Activated naive CD4-positive, alpha-beta T cell treated with anti-CD3 and anti-CD28 coated beads, Interleukin-2, amount 50 U/mL, for 16 hours (primary cell): Measurements from ENCODE around the gene TLR9.
"Not testable (repeated sequence)": the region's sequence is repeated elsewhere in the genome, so short reads cannot be mapped to it uniquely, and the experiment has no call there.

ENCODE experiments used
- DNase-seq: peaks from one replicate; pipeline ENCODE4 v3.0.0-alpha.2; 2020

Gene TLR9

DNA sequence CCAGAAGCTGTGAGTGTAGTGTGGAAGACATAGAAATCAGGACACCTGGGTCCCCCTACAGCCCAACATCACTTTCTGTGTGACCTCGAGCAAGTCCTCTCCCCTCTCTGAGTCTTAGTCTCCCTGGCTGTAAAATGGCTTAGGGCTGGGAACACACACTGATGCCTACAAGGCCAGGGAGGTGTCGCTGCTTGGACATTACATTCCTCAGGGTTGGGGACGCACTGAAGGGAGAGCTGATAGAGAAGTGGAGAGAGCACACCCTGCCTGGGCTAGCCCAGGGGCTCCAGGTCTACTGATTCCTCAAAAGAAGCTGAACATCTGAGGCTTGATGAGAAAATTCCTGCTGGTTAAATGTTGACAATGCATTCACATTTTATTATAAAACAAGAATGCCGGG is 33.8 kb downstream of the TLR9 start:
- no peak for DNase-seq

DNA sequence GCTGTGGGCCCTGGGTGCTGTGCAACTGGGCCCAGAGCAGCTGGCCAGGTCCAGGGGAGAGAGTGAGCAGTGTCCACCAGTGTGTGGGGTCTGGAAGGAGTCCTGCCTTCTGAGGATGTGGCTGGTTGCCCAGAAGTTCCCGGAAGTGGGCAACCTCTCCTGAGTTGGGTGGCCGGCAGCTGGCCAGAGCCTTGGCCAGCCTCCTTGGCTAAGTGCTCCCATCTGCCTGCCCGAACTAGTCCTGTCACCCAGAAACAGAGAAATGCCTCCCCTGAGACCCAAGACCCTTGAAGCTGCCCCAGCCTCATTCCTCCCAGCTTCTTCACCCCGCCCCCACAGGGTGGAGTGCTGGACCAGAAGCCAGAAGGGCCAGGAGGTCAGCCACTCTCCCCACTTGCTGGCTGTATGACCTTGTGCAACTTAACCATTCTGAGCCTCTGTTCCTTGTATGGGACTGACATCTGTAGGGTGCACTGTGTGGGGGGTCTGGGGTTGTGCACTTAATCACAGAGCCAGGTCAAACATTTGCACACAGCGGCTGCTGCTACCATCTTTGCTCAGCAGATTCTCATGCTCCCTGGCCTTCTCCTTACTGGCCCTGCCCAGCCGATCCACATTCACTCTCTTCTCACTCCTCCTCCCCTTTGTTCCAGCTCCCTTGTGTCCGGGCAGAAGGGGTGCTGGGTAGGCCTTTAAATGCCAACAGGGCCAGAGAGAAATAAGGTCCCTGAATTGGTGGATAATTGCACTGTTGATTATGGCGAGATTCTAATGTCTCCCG is 35.0 kb downstream of the TLR9 start:
- no peak for DNase-seq

DNA sequence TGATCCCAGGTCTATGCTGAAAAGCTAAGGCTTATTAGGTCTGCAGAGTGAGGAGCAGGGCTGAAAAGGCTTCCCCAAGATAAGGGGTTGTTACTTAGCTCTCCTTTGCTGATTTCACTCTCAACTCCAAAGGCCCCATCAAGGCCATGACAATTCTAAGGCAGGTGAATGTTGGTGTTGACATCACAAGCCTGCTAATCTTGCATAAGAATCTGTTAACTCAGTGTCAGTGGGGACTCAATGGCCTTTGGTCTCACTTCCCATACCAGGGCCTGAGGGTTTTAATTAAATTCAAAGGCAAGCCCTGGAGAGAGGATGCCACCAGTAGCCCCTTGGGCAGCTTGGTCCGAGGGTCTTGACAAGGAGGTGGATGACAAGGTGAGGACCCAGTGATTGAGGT is 36.9 kb downstream of the TLR9 start:
- no peak for DNase-seq

DNA sequence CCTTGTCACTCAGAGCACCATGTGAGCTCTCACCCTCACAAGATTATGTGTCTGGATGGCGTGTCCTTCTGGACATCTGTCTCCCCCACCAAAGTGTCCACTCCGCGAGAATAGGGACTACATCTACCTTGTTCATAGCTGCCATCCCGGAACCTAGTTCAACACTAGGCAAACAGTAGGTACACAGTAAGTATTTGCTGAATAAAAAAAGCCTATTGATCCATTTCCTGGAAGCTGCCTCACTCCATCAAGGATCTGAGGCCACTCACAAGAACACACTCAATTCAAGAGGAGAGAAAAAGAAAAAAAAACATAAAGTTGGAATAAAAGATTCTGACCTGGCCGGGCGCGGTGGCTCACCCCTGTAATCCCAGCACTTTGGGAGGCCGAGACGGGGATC is 38.7 kb downstream of the TLR9 start:
- no peak for DNase-seq

DNA sequence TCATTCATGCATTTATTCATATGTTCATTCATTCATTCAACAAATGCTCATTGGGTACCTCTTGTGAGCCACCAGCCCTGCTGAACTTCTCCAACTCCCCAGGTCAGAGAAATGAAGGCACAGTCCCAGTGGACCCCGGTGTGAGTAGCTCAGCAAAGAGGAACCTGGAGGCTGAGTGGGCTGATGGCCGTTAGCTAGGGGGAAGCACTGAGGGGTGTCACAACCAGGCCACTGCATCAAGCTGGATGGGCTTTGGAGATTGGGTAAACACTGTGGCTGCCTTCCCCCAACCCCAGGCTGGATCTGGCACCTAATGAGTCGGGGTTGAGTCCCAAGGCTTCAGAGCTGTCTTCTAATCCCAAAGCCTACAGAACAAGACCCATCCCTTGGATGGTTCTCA is 39.6 kb downstream of the TLR9 start:
- no peak for DNase-seq

DNA sequence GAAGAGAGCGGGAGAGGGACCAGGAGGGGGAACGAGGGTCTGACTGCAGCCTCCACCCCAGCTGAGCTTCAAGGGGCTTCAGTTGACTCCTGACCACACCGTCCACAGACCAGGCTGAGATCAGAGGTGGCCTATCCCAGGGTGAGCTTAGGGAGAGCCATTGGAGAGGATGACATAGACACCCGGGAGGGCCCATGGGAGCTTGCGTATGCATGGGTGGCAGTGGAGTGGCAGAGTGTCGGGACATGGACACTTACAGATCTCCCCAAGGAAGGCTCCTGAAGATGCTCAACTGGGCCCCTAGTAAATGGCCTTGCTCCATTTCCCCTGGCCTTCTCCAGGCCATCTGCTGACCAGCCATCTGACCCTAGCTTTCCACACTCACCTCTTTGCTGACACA is 40.1 kb downstream of the TLR9 start:
- DNase-seq: no peak

DNA sequence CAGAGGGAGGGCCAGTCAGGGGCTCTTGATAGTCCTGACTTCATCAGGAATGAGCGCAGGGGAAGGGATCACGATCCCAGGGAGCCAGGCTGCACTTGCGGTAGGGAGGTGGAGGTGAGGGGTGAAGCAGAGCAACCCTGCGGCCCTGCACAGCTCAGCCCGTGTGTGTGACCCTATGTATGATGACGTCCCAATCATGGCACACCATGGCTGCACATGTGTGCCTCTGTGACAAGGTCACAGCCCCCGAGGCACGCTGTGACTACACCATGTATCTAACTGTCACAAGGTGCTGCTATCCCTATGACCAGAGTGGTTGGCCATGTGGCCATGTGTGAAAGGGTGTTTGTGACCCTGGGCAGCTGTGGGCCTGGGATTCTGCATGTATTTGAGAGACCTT is 40.8 kb downstream of the TLR9 start:
- DNase-seq: no peak

DNA sequence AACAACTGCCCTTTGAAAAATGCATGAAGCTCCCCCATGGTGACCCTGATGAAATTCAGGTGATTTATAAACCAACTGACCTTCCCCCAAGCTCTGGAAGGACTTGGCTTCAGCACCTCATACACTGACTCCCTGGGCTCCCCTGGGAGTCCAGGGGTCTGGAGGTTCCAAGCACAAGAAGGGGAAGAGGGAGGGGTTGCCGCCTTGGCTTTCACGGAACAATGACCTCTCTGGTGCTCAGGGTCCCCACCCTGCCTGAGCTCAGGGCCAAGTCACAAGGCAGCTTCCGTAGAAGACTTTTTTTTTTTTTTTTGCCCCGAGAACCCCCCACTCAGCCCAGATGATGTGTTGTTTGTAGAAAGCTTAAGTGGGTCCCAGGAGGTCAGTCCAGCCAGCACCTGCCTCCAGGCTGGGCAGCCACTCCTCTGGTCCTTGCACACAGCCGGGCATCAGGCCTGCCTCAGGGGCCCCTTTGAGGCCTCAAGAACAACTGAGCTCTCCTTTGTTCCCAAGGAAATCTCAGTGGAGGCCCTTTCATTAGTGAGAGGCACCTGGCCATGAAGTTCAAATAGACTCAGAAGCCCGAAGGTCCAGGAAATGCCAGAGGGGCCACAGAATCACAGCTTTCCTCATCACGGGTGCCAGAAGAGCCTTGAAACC is 41.5 kb downstream of the TLR9 start:
- DNase-seq: no peak

DNA sequence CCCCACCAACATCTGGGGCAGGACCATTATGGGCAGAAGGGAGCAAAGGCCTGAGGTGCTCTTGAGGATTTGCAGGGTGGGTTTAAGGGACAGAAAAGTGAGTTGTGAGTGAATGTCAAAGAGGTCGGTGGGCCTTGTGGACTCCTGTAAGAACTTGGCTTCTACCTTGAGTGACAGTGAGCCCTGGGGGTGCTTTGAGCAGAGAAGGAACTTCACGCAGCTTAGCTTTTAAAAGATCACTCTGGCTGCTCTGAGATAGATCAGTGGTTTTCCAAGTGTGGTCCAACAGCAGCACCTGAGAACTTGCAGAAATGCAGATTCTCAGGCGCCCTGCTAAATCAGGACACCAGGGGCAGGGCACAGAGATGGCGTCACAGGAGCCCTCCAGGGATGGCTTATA is 42.8 kb downstream of the TLR9 start:
- no peak for DNase-seq

DNA sequence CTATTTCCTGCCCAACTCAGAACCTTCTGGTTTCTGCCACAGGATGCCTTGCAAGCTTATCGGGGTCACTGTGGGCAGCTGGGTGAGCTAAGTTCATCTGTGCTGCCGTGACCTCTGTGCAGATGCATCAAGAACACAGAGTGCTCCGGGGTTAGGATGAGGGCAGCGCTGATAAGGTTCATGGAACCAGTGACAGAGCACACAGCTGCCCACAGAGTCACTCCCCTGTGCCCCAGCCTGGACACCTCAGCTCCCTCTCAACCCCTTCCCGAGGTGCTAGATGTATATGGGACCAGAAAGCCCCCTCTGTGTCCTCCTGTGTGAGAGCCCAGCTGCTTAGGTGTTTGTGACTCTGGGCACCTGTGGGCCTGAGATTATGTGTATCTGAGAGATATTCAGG is 43.2 kb downstream of the TLR9 start:
- DNase-seq: no peak

DNA sequence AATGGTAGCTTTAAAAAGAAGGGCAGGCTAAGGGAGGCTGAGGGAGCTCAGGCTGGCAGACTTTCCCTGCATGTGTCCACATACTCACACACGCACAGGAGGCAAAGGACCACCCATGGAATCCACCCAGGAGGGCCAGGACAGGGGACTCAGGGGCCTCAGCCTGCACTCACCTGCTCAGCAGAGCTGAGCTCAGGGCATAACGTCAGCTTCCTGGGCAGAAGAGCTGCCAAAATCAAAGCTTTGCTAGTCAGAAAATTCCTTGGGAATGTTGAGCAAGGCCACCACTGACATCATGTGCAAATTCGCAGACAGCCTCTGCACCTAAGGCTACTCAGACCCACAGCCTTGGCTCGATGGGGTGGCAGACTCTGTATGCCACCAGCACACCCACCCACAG is 43.9 kb downstream of the TLR9 start:
- DNase-seq: no peak

DNA sequence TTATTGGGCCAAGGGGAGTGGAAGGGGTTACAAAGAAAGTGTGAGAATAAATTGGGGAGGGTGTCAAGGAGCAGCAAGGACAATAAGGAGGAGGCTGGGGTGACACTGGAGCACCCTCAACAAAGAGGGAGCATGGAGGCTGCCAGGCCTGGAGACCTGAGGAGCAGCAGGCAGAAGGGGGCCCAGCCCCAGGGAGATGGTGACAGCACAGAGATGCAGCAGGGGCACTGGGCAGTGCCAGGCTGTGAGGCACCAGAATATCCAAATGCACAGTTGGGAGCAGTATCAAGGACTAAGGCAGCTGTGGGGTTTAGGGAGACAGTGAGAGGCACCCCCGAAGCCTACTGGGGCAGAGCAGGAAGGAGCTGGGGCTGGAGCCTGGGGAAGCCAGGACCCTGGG is 46.9 kb downstream of the TLR9 start:
- no peak for DNase-seq

DNA sequence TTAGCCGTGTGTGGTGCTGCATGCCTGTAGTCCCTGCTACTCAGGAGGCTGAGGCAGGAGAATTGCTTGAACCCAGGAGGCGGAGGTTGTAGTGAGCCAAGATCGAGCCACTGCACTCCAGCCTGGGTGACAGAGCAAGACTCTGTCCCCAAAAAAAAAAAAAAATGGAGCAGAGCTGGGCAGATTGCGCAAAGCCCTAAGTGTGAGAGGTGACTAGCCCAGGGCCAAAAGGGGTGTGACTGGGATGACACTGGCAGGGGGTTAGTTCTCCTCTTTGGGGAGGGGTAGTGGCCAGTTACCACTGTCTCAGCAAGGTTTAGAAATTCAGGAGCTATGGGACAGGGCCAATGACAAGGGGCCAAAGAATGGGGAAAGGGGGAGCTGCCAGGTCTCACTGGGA is 47.3 kb downstream of the TLR9 start:
- DNase-seq: not testable (repeated sequence)

DNA sequence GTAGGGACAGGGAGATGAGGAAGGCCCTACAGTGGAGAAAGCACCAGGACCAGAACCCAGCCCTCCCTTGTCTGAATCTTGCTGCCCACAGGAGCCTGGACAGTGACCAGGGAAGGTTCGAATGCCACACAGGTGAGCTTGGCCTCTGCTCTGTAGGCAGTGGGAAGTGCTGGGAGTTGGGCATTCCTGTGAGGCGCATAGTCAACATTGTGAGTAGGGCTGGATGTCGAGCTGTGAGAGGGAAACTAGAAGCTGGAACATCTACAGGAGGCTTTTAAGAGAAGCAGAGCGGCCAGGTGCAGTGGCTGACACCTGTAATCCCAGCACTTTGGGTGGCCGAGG is 47.8 kb downstream of the TLR9 start:
- no peak for DNase-seq

DNA sequence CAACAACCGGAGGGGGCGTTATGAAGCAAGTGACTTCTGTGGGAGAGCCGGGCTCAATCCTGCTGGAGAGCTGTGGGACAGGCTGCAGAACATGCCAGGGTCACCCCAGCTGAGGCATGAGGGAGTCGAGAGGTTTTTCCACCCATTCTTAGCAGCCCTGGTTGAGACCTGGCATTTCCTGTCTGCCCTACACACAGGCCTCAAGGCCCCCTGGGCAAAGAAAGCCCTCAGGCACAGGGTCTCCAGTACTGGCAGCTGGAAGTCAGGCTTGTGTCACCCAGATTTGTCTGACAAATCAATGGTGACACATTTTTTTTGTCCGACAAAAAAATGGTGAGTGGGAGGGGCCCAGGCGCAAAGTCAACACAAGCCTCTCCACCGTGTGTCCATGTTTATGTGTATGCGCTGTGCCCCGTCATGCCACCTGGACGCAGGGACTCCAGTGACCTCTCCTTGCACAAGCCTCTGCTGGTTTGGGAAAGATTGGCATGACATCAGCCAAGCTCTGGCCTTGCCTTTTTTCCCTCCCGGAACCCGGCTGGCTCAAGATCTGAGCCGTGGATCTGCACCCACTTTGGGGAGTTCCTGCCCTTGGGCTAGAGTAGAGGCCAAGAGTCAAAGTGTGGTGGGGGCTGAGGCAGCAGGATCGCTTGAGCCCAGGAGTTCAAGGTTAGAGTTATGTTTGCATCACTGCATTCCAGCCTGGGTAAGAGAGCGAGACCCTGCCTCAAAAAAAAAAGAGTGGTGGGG is 48.3 kb downstream of the TLR9 start:
- no peak for DNase-seq

DNA sequence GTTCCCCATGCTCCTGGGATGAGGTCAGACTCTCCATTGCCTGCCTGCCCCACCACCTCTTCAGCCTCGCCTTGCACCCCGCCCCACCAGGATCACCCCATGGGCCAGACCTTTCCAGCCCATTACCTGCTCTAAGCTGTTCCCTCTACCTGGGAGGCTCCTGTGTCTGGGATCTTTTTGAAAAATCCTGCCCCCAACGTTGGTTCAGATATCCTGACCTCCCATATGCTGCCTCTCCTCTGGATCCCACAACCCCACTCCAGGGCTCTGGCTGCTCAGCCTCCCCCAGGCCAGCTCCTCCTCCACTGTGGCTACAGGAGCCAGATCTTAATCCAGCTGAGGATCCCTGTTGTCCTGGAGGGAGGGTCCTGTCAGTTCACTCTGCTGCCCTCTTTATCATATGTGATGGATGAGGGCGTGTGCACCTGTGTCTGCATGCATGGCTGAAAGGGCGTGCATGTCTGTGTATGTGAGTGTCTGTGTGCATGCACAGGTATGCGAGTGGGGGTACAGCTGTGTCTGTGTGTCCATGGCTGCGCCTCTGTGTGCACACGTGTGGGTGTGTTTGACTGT is 49.2 kb downstream of the TLR9 start:
- DNase-seq: no peak

DNA sequence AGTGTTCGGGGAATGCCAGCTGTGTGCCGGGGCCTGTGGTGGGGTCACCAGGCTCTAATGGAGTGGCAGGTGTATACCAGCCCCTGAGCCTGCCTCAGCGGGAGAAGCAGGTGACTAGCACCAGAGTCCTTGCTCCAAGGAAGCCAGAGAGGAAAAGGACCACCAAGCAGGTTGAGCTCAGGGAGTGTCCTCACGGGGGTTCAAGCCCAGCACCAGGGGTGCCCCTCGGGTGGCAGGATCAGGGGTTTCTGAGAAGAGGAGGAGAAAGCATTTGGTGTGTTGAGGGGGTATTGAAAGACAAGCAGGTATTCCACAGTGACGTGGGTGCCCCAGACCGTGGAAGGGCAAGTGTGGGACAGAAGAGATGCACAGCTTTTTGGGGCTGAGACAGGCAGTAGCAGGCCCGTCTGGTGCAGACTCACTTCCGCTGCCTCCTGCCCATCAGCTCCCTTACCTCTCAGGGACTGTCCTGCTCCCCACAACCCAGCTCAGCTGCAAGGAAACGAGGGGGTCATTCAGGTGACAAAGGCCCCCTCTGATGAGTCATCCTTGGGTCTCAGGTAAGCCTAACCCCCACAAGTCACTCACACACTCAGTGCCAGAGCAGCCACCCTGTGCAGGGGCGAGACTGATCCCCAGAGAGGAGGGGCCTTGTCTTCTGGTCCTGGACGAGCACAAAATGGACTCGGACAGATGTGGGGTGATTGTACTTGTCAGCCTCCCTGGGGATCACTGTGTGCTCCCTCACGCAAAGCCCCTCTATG is 49.8 kb downstream of the TLR9 start:
- DNase-seq: no peak

DNA sequence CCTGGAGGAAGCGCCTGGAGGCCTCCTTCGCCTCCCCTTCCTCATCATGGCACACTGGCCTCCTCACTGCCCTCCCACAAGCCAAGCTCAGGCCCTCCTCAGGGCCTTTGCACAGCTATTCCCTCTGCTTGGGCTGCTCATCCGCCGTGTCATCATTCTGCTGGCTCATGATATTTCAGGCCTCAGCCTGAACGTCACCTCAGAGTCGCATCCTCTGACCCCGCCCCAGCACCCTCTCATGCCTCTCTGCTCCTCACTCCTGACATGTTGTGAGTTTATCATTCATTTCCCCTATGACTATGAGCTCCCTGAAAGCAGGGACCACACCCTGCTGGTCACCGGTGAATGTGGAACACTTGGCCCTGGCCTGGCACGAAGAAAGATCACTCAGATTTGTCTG is 50.5 kb downstream of the TLR9 start:
- no peak for DNase-seq

DNA sequence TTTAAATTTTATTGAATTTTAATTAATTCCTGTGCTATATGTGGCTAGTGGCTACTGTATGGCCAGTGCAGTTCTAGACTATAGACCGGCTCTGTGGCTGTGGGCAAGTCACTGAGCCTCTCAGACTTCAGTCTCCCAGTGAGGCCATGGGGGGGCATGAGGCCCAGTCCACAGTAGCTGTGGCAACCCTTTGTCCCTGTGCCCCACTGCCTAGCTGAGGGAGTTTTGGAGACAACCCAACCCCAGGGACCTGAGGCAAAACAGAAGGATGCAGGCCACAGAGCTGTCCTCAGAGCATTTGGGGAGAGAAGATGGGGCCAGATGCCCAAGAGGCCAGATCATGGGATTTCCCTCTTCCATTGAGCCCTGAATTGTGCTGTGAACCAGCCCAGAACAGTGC is 52.3 kb downstream of the TLR9 start:
- no peak for DNase-seq

DNA sequence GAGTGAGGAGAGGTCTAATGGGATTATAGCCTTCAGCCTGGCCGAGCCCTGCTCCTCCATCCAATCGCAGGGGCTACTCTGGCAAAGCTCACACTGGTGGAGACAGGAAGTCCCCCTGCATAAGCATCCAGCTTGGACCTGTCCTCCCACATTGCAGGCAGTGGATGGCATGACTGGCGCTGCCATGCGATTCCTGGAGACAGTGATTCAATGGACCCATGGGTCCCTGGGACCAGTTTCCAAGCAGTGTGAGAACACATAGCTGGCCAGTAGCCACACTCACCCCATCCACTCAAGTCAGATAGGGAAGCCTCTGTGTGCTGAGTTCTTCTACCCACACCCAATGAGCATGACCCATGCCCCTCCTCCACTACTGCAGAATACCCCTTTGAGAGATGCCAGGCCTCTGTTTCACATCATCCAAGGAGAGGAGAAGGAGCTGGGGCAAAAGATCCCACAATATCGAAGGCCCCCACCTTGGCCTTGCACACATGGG is 53.1 kb downstream of the TLR9 start:
- DNase-seq: no peak

DNA sequence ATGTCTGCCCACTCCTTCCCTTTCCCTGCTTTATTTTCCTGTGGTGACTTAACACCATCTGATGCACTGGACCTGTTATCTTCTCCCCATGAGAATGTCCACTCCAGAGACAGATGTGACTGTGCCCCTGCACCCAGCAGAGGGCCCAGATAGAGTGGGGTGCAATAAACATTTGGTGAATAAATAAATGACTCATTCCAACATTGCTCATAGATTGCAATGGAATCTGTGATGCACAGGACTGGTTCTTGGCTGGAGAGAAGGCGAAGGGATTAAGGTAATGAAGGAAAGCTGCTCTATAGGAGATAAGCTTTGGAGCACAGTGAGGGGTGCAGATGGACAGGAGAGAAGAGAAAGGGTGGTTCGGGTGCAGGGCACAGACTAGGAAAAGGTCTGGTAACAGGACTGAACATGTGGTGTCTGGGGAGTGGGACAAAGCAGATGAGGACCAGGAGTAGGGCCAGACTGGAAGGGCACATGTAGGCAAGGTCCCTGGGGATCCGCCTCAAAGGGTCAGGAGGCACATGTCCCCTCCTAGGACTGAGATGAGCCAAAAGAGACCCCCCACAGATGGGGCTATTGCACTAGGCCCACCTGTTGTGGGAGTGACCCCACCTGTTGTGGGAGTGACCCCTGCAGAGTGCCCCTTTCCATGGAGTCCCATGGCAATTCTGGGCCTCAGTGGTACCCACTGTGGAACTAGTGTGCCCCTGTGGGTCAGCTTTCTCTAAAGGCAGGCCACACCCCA is 53.8 kb downstream of the TLR9 start:
- no peak for DNase-seq
